Liver (tissue), 9 donors: ENCODE results near the gene SP140. TPM values are rescaled to one million over a fixed set of nuclear protein-coding genes. Genes with fewer than 3 reads are reported as not detected.

Experiments used
- DNase-seq: peaks from one replicate; pipeline ENCODE4 v3.0.0-alpha.2; 2017; ENCODE audit warnings: low spot score
- H3K27ac ChIP-seq, 2 donors: one replicate each; pipeline ENCODE4 v1.7.0; 2013; ENCODE audit warnings: inconsistent platforms in 2 of 2, low read length in 2 of 2, control low read depth in 1 of 2, low read depth in 1 of 2, mild to moderate bottlenecking in 1 of 2
- H3K27me3 ChIP-seq, 4 donors: one replicate each; pipeline versions ENCODE4 v1.6.1 to v1.7.0; 2013; ENCODE audit warnings: low read length in 3 of 4, inconsistent platforms in 1 of 4, mild to moderate bottlenecking in 1 of 4, moderate library complexity in 1 of 4; ENCODE audit not compliant: control insufficient read depth in 4 of 4, insufficient read depth in 4 of 4
- H3K36me3 ChIP-seq, 4 donors: one replicate each; pipeline versions ENCODE4 v1.6.1 to v1.7.0; 2013; ENCODE audit warnings: low read length in 3 of 4, mild to moderate bottlenecking in 3 of 4, low read depth in 1 of 4, moderate library complexity in 1 of 4; ENCODE audit not compliant: control insufficient read depth in 4 of 4, insufficient read depth in 3 of 4
- H3K4me1 ChIP-seq, 4 donors: one replicate each; pipeline versions ENCODE4 v1.6.1 to v1.7.0; 2013; ENCODE audit warnings: low read length in 3 of 4, mild to moderate bottlenecking in 3 of 4, moderate library complexity in 1 of 4; ENCODE audit not compliant: control insufficient read depth in 4 of 4, insufficient read depth in 4 of 4
- H3K4me3 ChIP-seq, 3 donors: one replicate each; pipeline versions ENCODE4 v1.6.1 to v1.7.0; 2013; ENCODE audit warnings: low read length in 3 of 3, control low read depth in 1 of 3, low read depth in 1 of 3, mild to moderate bottlenecking in 1 of 3
- H3K9ac ChIP-seq, 2 donors: one replicate each; pipeline ENCODE4 v1.7.0; 2013; ENCODE audit warnings: low read length in 2 of 2, mild to moderate bottlenecking in 2 of 2, moderate library complexity in 2 of 2, control low read depth in 1 of 2, low read depth in 1 of 2
- H3K9me3 ChIP-seq, 4 donors: one replicate each; pipeline versions ENCODE4 v1.6.1 to v1.7.0; 2013; ENCODE audit warnings: low read length in 3 of 4; ENCODE audit not compliant: control insufficient read depth in 4 of 4
- ATF3 ChIP-seq: IDR thresholded peaks from 2 replicates; pipeline ENCODE4 v1.6.1; 2016; ENCODE audit warnings: antibody characterized with exemption
- EGR1 ChIP-seq, 2 donors: IDR thresholded peaks; 2 replicates each; pipeline ENCODE4 v1.6.1; 2016 to 2018; ENCODE audit warnings: antibody characterized with exemption in 2 of 2, low read depth in 2 of 2
- FOXA1 ChIP-seq: IDR thresholded peaks from 2 replicates; pipeline ENCODE4 v1.6.1; 2016; ENCODE audit warnings: antibody characterized with exemption
- FOXA2 ChIP-seq: IDR thresholded peaks from 2 replicates; pipeline ENCODE4 v1.6.1; 2016; ENCODE audit warnings: antibody characterized with exemption
- HNF4A ChIP-seq, 2 donors: conservative IDR thresholded peaks; 2 replicates each; pipeline ENCODE4 v1.6.1; 2016; ENCODE audit warnings: antibody characterized with exemption in 2 of 2, mild to moderate bottlenecking in 2 of 2
- JUND ChIP-seq, 2 donors: IDR thresholded peaks; 2 replicates each; pipeline ENCODE4 v1.6.1; 2016; ENCODE audit warnings: antibody characterized with exemption in 2 of 2
- NR2F2 ChIP-seq: IDR thresholded peaks from 2 replicates; pipeline ENCODE4 v1.6.1; 2016; ENCODE audit warnings: antibody characterized with exemption
- RAD21 ChIP-seq, 2 donors: IDR thresholded peaks; 2 replicates each; pipeline ENCODE4 v1.6.1; 2016; ENCODE audit warnings: antibody characterized with exemption in 2 of 2, mild to moderate bottlenecking in 2 of 2
- SP1 ChIP-seq: IDR thresholded peaks from 2 replicates; pipeline ENCODE4 v1.6.1; 2018; ENCODE audit warnings: antibody characterized with exemption, mild to moderate bottlenecking
- TAF1 ChIP-seq: conservative IDR thresholded peaks from 2 replicates; pipeline ENCODE4 v1.6.1; 2016; ENCODE audit warnings: antibody characterized with exemption, mild to moderate bottlenecking
- YY1 ChIP-seq: IDR thresholded peaks from 2 replicates; pipeline ENCODE4 v1.6.1; 2016; ENCODE audit warnings: antibody characterized with exemption, mild to moderate bottlenecking
- ZBTB33 ChIP-seq: IDR thresholded peaks from 2 replicates; pipeline ENCODE4 v1.6.1; 2016; ENCODE audit warnings: antibody characterized with exemption
- WGBS: extraction: QIAGEN DNeasy Blood & Tissue Kit; methylation state at CpG from one replicate; pipeline ENCODE4 v1.1.7; 2013; 5-methylcytosine and 5-hydroxymethylcytosine counted together
- polyA plus RNA-seq, 2 donors: library from polyadenylated mRNA; stranded (reverse) in 1 of 2; unstranded in 1 of 2; fragments of 200-250 nt in 1 of 2; fragments of >200 nt in 1 of 2; fragmentation: Nextera tagmentation in 1 of 2; extraction: Ambion mirVana in 1 of 2; gene quantifications; one replicate each; pipeline versions ENCODE4 v1.2.1 to v1.2.3, GENCODE V29; 2013 to 2015
- total RNA-seq, 2 donors: library from RNA; depleted of rRNA; stranded (reverse); fragments of >200 nt; gene quantifications; one replicate each; pipeline ENCODE4 v1.2.3, GENCODE V29; 2014
- TF ChIP-seq, protein P1 (sequence below): IDR thresholded peaks from 2 replicates; pipeline ENCODE4 v1.6.1; 2016; ENCODE audit warnings: antibody characterized with exemption, mild to moderate bottlenecking
- TF ChIP-seq, protein P2 (sequence below): fragments of 150-350 bp; IDR thresholded peaks from 2 replicates; pipeline ENCODE4 v1.5.1; 2017; ENCODE audit warnings: improper control_type of control experiment, low read depth, low read length; ENCODE audit not compliant: missing input control
- TF ChIP-seq, protein P3 (sequence below): IDR thresholded peaks from 2 replicates; pipeline ENCODE4 v1.6.1; 2016; ENCODE audit warnings: antibody characterized with exemption
- donor health status: healthy.
- donor health status: healthy.
- donor health status: healthy.
- donor health status: healthy.
- donor health status: healthy.

The SP140 gene
- total and polyA plus RNA-seq, 4 donors, result 0.40 to 1.8 (median 0.77) TPM

GRCh38 chr2:230335461-230335863, 109.9 kb downstream of the SP140 start:
- Histone ChIP-seq H3K27me3 (no peaks in the 10 kb centered on the region), H3K27ac (no peak overlapping the region), H3K4me3 (no peak overlapping the region), H3K4me1 (no peaks in the 10 kb centered on the region), H3K36me3 (peaks cover 0 to 17% (median 9%) of the 10 kb centered on the region in 4 donors), H3K9ac (no peak overlapping the region), H3K9me3 (no peaks in the 10 kb centered on the region)
- no peak for TF ChIP-seq SP1
- no peak for TF ChIP-seq ZBTB33
- TF ChIP-seq, protein P1, sequence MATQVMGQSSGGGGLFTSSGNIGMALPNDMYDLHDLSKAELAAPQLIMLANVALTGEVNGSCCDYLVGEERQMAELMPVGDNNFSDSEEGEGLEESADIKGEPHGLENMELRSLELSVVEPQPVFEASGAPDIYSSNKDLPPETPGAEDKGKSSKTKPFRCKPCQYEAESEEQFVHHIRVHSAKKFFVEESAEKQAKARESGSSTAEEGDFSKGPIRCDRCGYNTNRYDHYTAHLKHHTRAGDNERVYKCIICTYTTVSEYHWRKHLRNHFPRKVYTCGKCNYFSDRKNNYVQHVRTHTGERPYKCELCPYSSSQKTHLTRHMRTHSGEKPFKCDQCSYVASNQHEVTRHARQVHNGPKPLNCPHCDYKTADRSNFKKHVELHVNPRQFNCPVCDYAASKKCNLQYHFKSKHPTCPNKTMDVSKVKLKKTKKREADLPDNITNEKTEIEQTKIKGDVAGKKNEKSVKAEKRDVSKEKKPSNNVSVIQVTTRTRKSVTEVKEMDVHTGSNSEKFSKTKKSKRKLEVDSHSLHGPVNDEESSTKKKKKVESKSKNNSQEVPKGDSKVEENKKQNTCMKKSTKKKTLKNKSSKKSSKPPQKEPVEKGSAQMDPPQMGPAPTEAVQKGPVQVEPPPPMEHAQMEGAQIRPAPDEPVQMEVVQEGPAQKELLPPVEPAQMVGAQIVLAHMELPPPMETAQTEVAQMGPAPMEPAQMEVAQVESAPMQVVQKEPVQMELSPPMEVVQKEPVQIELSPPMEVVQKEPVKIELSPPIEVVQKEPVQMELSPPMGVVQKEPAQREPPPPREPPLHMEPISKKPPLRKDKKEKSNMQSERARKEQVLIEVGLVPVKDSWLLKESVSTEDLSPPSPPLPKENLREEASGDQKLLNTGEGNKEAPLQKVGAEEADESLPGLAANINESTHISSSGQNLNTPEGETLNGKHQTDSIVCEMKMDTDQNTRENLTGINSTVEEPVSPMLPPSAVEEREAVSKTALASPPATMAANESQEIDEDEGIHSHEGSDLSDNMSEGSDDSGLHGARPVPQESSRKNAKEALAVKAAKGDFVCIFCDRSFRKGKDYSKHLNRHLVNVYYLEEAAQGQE, result no peak
- TF ChIP-seq, protein P2, sequence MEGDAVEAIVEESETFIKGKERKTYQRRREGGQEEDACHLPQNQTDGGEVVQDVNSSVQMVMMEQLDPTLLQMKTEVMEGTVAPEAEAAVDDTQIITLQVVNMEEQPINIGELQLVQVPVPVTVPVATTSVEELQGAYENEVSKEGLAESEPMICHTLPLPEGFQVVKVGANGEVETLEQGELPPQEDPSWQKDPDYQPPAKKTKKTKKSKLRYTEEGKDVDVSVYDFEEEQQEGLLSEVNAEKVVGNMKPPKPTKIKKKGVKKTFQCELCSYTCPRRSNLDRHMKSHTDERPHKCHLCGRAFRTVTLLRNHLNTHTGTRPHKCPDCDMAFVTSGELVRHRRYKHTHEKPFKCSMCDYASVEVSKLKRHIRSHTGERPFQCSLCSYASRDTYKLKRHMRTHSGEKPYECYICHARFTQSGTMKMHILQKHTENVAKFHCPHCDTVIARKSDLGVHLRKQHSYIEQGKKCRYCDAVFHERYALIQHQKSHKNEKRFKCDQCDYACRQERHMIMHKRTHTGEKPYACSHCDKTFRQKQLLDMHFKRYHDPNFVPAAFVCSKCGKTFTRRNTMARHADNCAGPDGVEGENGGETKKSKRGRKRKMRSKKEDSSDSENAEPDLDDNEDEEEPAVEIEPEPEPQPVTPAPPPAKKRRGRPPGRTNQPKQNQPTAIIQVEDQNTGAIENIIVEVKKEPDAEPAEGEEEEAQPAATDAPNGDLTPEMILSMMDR, result no peak
- no peak for TF ChIP-seq YY1
- TF ChIP-seq HNF4A (conservative IDR thresholded peaks at IDR 0.05), result no peak
- TF ChIP-seq FOXA2, result no peak
- TF ChIP-seq, protein P3, sequence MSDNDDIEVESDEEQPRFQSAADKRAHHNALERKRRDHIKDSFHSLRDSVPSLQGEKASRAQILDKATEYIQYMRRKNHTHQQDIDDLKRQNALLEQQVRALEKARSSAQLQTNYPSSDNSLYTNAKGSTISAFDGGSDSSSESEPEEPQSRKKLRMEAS, result no peak
- TF ChIP-seq JUND (IDR thresholded peaks at IDR 0.05), result no peak
- TF ChIP-seq NR2F2, result no peak
- no peak for TF ChIP-seq FOXA1
- DNase-seq, result no peak
- WGBS, result 57% methylated on average over 3 of the region's 3 CpGs

GRCh38 chr2:230335864-230336506, 110.4 kb downstream of the SP140 start:
- Histone ChIP-seq H3K27ac (no peak overlapping the region), H3K36me3 (peaks cover 0 to 17% (median 9%) of the 10 kb centered on the region in 4 donors), H3K4me1 (no peaks in the 10 kb centered on the region), H3K9me3 (no peaks in the 10 kb centered on the region), H3K4me3 (no peak overlapping the region), H3K9ac (no peak overlapping the region), H3K27me3 (no peaks in the 10 kb centered on the region)
- 50% methylated on average over 3 of the region's 3 CpGs for WGBS
- DNase-seq, result no peak
- no peak for TF ChIP-seq HNF4A (conservative IDR thresholded peaks at IDR 0.05)
- TF ChIP-seq YY1, result no peak
- no peak for TF ChIP-seq FOXA2
- no peak for TF ChIP-seq ZBTB33
- TF ChIP-seq RAD21 (IDR thresholded peaks at IDR 0.05), result no peak
- no peak for TF ChIP-seq ATF3
- TF ChIP-seq, protein P3, result no peak
- TF ChIP-seq SP1, result no peak
- TF ChIP-seq TAF1, result no peak
- no peak for TF ChIP-seq EGR1 (IDR thresholded peaks at IDR 0.05; ENCODE audit: low read depth in 2 of 2)
- TF ChIP-seq, protein P1, result no peak
